Neural cell (in vitro differentiated cells): Measurements from ENCODE around the gene DCST1.

Experiments
- EP300 ChIP-seq: fragments of 450-650 bp; conservative IDR thresholded peaks from 2 replicates; pipeline ENCODE4 v1.6.1; 2014; ENCODE audit warnings: antibody characterized with exemption, mild to moderate bottlenecking, moderate library complexity; ENCODE audit not compliant: poor library complexity, severe bottlenecking
- EZH2 ChIP-seq: fragments of 200-600, 300-800 bp; shearing (Covaris generic), sonication (generic); IDR thresholded peaks from 2 replicates; pipeline ENCODE4 v1.6.1; 2014; ENCODE audit warnings: antibody characterized with exemption, low read length, borderline replicate concordance, mild to moderate bottlenecking; ENCODE audit not compliant: insufficient read depth, poor library complexity, severe bottlenecking
- POLR2AphosphoS5 ChIP-seq: IDR thresholded peaks from 2 replicates; pipeline ENCODE4 v1.6.1; 2012
- TF ChIP-seq, protein P1 (sequence below): fragments of 450-650 bp; IDR thresholded peaks from 2 replicates; pipeline ENCODE4 v1.5.1; 2014; ENCODE audit warnings: antibody characterized with exemption, mild to moderate bottlenecking, moderate library complexity; ENCODE audit not compliant: poor library complexity, severe bottlenecking

DNA sequence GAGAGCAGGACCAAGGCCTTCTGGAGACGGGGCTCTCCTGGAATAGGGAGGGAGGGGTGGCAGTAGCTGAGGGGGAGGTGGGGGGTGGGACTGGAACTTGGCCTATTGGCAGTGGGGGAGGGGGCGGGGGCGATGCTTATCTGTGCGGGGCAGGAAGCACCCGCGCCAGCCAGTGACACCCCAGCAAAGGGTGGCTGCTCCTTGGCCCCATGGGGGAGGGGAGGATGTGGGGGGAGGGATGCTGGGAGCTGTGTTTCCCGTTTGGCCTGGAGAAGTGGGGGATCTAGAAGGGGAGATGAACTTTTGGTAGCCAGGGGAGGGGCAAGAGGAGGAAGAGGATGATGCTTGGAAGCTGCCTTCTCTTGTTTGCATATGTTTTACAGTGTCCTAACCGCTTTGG is 20.0 kb upstream of the DCST1 start:
- TF ChIP-seq EZH2 (no peak), EP300 (no peak), POLR2AphosphoS5 (no peak)
- TF ChIP-seq, protein P1, sequence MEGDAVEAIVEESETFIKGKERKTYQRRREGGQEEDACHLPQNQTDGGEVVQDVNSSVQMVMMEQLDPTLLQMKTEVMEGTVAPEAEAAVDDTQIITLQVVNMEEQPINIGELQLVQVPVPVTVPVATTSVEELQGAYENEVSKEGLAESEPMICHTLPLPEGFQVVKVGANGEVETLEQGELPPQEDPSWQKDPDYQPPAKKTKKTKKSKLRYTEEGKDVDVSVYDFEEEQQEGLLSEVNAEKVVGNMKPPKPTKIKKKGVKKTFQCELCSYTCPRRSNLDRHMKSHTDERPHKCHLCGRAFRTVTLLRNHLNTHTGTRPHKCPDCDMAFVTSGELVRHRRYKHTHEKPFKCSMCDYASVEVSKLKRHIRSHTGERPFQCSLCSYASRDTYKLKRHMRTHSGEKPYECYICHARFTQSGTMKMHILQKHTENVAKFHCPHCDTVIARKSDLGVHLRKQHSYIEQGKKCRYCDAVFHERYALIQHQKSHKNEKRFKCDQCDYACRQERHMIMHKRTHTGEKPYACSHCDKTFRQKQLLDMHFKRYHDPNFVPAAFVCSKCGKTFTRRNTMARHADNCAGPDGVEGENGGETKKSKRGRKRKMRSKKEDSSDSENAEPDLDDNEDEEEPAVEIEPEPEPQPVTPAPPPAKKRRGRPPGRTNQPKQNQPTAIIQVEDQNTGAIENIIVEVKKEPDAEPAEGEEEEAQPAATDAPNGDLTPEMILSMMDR, result no peak
